HG02610 (cell line): ENCODE measurements around the gene SLC37A1.

Experiments used
- ATAC-seq: cut with Tn5 transposase; IDR thresholded peaks from one replicate; pipeline ENCODE4 v1.9.1; 2021; ENCODE audit warnings: mild to moderate bottlenecking, moderate library complexity; ENCODE audit not compliant: unreplicated experiment

Gene SLC37A1

GRCh38 chr21:42524341-42525028 lies 10.8 kb downstream of the SLC37A1 start:
- ATAC-seq = peak; percentile 63

GRCh38 chr21:42525029-42525581 lies 11.5 kb downstream of the SLC37A1 start:
- peak; percentile 11 for ATAC-seq

- ATAC-seq = no peak
Observed at GRCh38 chr21:42525676-42526378, 12.2 kb downstream of the SLC37A1 start.

DNA sequence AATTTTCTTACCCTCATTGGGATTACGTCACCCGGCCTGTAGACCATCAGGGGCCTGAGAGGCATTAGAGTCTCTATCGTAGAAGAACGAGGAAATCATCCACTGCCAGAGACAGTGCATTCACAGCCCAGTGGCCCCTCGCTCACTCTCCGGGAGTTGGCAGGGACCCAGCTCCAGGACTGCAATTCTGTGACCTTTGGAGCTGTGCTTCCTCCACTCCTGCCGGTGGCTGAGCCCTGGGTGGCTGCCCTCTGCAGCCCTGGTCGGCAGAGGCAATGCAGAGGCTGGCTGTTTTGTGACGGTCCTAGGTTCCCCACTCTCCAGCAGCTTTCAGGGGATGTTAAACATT lies 12.7 kb downstream of the SLC37A1 start:
- no peak for ATAC-seq

DNA sequence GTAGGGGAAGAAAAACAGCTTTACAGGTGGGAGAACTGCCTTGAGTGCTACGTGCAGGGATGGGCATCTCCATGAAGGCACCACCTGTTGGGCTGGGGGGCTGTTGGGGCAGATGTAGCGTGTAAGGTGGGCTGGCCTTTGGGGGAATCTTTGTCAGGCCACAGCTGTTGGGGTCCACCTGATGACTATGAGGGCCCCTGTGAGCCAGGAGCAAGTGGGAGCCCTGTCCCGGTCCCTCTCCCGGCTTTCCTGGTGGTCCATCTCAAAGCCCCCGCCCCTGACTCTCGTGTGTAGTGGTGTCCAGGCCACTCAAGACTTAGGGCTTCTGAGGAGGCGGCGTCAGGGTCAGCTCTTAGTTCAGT lies 13.5 kb downstream of the SLC37A1 start:
- no peak for ATAC-seq

- ATAC-seq = peak; percentile 35
Observed at GRCh38 chr21:42527489-42528158, 14.0 kb downstream of the SLC37A1 start.

- ATAC-seq = no peak
Observed at GRCh38 chr21:42530167-42530518, 16.5 kb downstream of the SLC37A1 start.

- ATAC-seq = no peak
Observed at GRCh38 chr21:42531771-42532170, 18.1 kb downstream of the SLC37A1 start.

DNA sequence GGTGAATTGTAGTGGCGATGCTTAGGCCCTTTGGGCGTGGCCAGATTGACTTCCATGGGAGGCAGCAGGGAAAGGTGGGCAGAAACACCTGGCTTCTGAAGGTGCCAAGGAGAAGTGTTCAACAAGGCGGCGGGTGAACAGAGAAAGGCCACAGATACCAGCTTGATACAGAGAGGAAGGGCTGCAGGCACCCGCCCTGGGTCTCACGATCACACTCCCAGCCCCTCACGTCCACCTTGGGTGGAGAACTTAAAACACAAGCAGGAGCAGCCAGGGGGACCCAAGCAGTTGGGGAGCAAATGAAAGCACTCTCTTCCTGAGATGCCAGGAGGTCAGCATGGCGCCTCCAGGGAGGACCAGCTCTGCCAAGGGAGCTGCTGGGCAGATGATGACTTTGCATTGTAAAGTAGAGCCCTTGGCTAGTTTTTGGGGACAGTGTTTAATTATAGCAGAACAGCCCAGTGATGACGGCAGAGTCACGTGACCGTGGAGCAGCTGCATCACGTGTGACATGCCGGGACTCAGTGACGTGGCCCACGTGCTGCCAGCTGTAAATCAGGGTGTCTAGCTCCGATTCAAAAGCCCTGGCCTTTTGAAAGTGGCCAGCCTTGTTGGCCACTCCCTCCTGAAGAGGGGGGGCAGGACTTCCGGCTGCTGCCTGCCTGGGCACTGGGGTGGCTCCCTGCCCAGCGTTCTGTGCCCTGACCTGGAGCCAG lies 19.0 kb downstream of the SLC37A1 start:
- no peak for ATAC-seq

GRCh38 chr21:42533306-42533962 lies 19.8 kb downstream of the SLC37A1 start:
- ATAC-seq = no peak

DNA sequence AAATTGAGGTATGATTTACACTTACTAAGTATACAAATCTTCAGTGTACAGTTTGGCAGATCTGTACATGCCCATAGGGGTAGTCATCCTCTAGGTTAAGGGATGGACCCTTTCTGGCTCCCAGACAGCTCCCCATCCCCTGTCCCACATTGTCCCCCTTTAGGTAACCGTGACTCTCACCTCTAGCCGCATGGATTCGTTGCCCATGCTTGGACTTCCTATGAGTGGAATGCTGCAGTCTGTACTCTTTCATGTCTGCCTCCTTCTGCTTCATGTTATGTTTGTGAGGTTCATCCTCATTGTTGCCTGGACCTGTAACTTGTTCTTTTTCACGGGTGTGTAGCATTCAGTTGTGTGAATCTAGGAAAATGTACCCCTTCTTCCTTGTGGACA lies 20.3 kb downstream of the SLC37A1 start:
- no peak for ATAC-seq

DNA sequence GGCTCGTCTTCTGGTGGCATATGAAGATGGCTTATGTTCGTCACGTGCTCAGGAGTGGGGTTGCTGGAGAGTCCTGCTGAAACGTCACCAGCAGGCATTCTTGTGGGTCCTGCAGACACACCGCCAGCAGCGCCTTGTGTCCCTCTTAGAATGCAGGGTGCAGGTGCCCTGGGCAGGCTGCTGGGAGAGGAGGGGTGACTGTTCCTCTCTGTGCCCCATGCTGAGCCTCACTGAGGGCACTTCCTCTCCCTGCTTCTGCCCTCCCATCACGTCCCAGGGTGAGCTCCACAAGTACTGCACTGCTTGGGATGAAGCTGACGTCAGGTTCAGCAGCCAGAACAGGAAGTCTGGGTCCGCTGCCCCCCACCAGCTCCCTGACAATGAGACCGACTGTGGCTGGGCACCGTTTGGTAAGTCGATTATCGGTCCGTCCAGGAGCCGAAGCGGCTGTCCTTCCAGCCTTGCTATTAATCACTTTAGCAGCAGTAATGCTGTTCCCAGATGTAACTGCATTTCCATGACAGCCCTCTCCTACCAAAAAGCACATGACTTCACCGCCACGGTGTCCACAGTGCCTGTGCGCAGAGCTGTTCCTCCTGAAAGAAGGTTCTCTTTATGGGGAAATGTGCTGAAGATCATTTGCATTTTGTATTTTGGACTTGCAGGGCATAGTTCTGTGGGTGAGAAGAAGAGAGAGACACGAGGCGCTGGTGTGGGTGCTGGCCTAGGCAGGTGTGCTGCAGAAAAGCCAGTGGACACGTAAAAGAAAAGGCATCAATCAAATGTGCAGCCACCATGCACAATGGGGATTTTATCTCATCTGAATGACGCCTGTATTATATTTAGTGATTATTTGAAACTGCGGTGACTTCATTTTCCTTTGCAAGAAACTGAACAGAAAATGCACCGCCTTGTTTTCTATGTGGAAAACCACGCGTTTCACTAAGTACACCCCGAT lies 21.0 kb downstream of the SLC37A1 start:
- no peak for ATAC-seq

- peak; percentile 67 for ATAC-seq
Observed at GRCh38 chr21:42535602-42536171, 22.0 kb downstream of the SLC37A1 start.

DNA sequence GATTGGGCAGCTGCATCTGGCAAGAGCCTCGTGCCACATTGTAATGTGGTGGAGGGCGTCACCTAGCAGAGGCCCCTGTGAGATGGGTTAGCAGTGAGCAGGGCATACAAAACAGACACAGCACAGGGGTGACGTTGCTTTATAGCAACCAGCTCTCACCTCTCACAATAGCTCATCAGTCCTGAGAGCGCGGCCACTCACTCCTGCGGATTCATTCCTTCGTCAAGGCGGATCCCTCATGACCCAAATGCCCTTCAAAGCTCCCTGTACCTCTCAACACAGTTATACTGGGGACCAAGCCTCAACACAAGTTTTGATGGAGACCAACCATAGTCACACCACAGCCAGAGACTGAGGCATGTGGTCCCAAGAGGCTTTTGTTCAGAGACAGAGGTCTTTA lies 22.9 kb downstream of the SLC37A1 start:
- no peak for ATAC-seq

- ATAC-seq = no peak
Observed at GRCh38 chr21:42537106-42537742, 23.6 kb downstream of the SLC37A1 start.

DNA sequence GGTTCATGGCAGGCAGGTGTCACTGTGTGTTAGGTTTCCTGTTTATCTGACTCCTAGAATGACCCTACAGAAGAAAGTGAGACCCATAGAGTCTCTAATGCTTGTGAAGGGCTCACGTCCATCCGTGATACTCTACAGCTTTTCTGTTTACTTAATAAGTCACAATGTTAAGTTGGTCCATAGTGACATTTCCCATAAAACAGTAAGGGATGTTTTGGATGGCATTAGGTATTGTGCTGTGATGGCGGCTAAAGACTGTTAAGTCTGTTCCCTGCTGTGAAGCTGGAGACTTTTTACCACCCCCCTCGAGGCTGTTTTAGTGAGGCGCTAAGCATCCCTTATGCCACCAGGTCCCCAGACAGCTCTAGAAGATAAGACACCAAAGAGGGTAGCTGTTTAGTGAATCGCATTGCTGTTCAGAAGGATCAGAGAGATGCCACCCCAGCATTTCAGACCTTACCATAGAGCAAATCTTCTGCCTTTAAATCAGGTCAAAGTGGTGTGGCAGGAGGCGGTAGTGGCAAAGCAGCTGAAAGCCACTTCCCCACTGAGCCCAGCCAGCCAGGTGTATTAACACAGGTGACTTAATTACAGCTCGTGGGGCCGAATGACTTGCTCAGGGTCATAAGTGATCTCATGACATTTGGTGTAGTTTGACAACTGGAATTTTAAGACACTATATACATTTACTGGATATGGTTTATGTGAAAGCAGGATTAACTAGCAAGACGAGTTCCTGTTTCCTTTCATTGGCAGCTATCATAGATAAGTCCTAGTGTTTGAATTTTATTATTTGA lies 25.0 kb downstream of the SLC37A1 start:
- no peak for ATAC-seq

- ATAC-seq = no peak
Observed at GRCh38 chr21:42539342-42539741, 25.7 kb downstream of the SLC37A1 start.

DNA sequence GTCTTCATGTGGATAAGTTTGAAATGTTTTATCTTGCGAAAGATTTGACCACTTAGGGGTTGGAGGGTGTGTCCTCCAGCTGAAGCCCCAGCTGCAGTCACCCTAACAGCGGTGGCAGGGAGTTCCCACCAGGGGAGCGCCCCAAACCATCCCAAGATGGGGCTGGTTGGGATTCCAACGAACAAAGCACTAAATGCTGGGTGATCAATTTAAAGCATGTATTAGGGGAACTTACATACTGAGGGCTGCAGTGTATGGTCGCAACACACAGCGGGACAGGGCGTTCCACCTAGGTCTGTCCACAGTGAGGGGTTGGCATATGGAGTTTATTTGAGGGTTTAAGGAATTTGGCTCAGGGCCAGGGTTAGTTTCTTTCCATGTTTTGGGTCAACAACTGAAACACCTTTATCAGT lies 26.3 kb downstream of the SLC37A1 start:
- ATAC-seq = no peak
